Vagina (tissue), 2 donors: Measurements from ENCODE around the gene GPC1.

Experiments
- CTCF ChIP-seq, 3 experiments: fragments of 450-650 bp in 2 of 3; fragments of 200-600 bp in 1 of 3; sonication (generic) in 1 of 3; IDR thresholded peaks; one replicate each; pipeline ENCODE4 v1.5.1; 2017 to 2019; ENCODE audit warnings: antibody characterized with exemption in 3 of 3, mild to moderate bottlenecking in 2 of 3, moderate library complexity in 2 of 3
- POLR2A ChIP-seq, 2 donors: fragments of 450-650 bp; IDR thresholded peaks; one replicate each; pipeline ENCODE4 v1.6.1; 2017; ENCODE audit warnings: antibody characterized with exemption in 2 of 2, mild to moderate bottlenecking in 2 of 2, moderate library complexity in 2 of 2
- POLR2AphosphoS5 ChIP-seq, 2 donors: sonication (generic); formaldehyde crosslinking; IDR thresholded peaks; one replicate each; pipeline ENCODE4 v1.9.0; 2017; ENCODE audit warnings: antibody characterized with exemption in 2 of 2, mild to moderate bottlenecking in 2 of 2, low read depth in 1 of 2; ENCODE audit not compliant: insufficient read depth in 1 of 2

- no peak for TF ChIP-seq CTCF (IDR thresholded peaks at IDR 0.05)
- no peak for TF ChIP-seq POLR2A (IDR thresholded peaks at IDR 0.05)
- no peak for TF ChIP-seq POLR2AphosphoS5 (IDR thresholded peaks at IDR 0.05; ENCODE audit: insufficient read depth in 1 of 2, low read depth in 1 of 2)
Observed at GRCh38 chr2:240457223-240458043, 22.0 kb downstream of the GPC1 start.
